Karpas-422 (cell line): Measurements from ENCODE around the gene ATP5F1D. TPM values are rescaled to one million over a fixed set of nuclear protein-coding genes. Genes with fewer than 3 reads are reported as not detected.

Experiments
- DNase-seq: peaks from one replicate; pipeline ENCODE4 v3.0.0-alpha.2; 2015
- H2AFZ ChIP-seq: fragments of 200-600 bp; sonication (generic); 2 replicates; pipeline ENCODE4 v1.6.1; 2014; ENCODE audit warnings: antibody characterized with exemption, low read length, mixed read lengths
- H3K27ac ChIP-seq: fragments of 200-600 bp; sonication (generic); 2 replicates; pipeline ENCODE4 v1.5.1; 2014; ENCODE audit warnings: mild to moderate bottlenecking, low read length, moderate library complexity
- H3K27me3 ChIP-seq: fragments of 200-600 bp; sonication (generic); 2 replicates; pipeline ENCODE4 v1.6.1; 2014; ENCODE audit warnings: low read length, mixed read lengths
- H3K36me3 ChIP-seq: fragments of 200-600 bp; sonication (generic); 2 replicates; pipeline ENCODE4 v1.6.1; 2014; ENCODE audit warnings: low read length, mixed read lengths; ENCODE audit not compliant: insufficient read depth
- H3K4me1 ChIP-seq: fragments of 200-600 bp; sonication (generic); 2 replicates; pipeline ENCODE4 v1.6.1; 2014; ENCODE audit warnings: mild to moderate bottlenecking, low read length, mixed read lengths
- H3K4me2 ChIP-seq: fragments of 200-600 bp; sonication (generic); 2 replicates; pipeline ENCODE4 v1.6.1; 2014; ENCODE audit warnings: low read length, low read depth, mild to moderate bottlenecking; ENCODE audit not compliant: poor library complexity, severe bottlenecking
- H3K4me3 ChIP-seq: fragments of 200-600 bp; sonication (generic); 2 replicates; pipeline ENCODE4 v1.5.1; 2014; ENCODE audit warnings: mild to moderate bottlenecking, antibody characterized with exemption, low read length, mixed read lengths
- H3K79me2 ChIP-seq: fragments of 200-600 bp; sonication (generic); 2 replicates; pipeline ENCODE4 v1.6.1; 2014; ENCODE audit warnings: mild to moderate bottlenecking, low read length, mixed read lengths
- H3K9ac ChIP-seq: fragments of 200-600 bp; sonication (generic); 2 replicates; pipeline ENCODE4 v1.6.0; 2014; ENCODE audit warnings: low read length
- H3K9me2 ChIP-seq: fragments of 200-600 bp; sonication (generic), shearing (Covaris generic); replicated peaks from 2 replicates; pipeline ENCODE4 v1.6.0; 2014; ENCODE audit warnings: mild to moderate bottlenecking, low read length, moderate library complexity; ENCODE audit not compliant: insufficient read depth
- H3K9me3 ChIP-seq: fragments of 300-700, 200-600 bp; sonication (generic); 2 replicates; pipeline ENCODE4 v1.6.1; 2014; ENCODE audit warnings: low read length, mixed read lengths
- H4K20me1 ChIP-seq: fragments of 200-600 bp; sonication (generic); 2 replicates; pipeline ENCODE4 v1.6.1; 2014; ENCODE audit warnings: mild to moderate bottlenecking, antibody characterized with exemption, low read length, low read depth; ENCODE audit not compliant: insufficient read depth
- total RNA-seq: library from RNA; depleted of rRNA; stranded (reverse); fragments of >200 nt; shearing (Covaris generic); gene quantifications from 2 replicates; pipeline ENCODE4 v1.2.3, GENCODE V29; 2014; ENCODE audit warnings: low replicate concordance

Gene ATP5F1D
- total RNA-seq, 1 experiment from 2014 or later = 64.3 TPM

GRCh38 chr19:1218751-1219567 is 22.6 kb upstream of the ATP5F1D start:
- Histone ChIP-seq H3K36me3 (no peaks in the 10 kb centered on the region), H3K9me2 (no peaks in the 10 kb centered on the region), H4K20me1 (peaks cover 16% of the 10 kb centered on the region), H3K9ac (no peak overlapping the region), H3K27ac (no peak overlapping the region), H3K79me2 (peaks cover 39% of the 10 kb centered on the region), H3K27me3 (no peaks in the 10 kb centered on the region), H3K4me1 (peaks cover 15% of the 10 kb centered on the region), H3K4me3 (no peak overlapping the region), H2AFZ (no peak overlapping the region), H3K4me2 (no peak overlapping the region), H3K9me3 (no peaks in the 10 kb centered on the region)
- no peak for DNase-seq

- H3K4me1 ChIP-seq = peaks cover 15% of the 10 kb centered on the region
- no peak overlapping the region for H2AFZ ChIP-seq
- no peak overlapping the region for H3K4me2 ChIP-seq
- H3K79me2 ChIP-seq = peaks cover 29% of the 10 kb centered on the region
- H3K9me2 ChIP-seq = no peaks in the 10 kb centered on the region
- H4K20me1 ChIP-seq = peaks cover 11% of the 10 kb centered on the region
- DNase-seq = no peak
- H3K4me3 ChIP-seq = no peak overlapping the region
- no peaks in the 10 kb centered on the region for H3K27me3 ChIP-seq
- peak overlapping the region; percentile 11; the same call in 1 of the 2 replicates for H3K9ac ChIP-seq
- H3K9me3 ChIP-seq = no peaks in the 10 kb centered on the region
- H3K36me3 ChIP-seq = no peaks in the 10 kb centered on the region
- no peak overlapping the region for H3K27ac ChIP-seq
Observed at GRCh38 chr19:1219786-1220476, 21.6 kb upstream of the ATP5F1D start.

- Histone ChIP-seq H4K20me1 (peaks cover 9% of the 10 kb centered on the region), H3K4me2 (no peak overlapping the region), H3K9ac (no peak overlapping the region), H3K4me3 (no peak overlapping the region), H3K9me3 (no peaks in the 10 kb centered on the region), H2AFZ (no peak overlapping the region), H3K36me3 (no peaks in the 10 kb centered on the region), H3K79me2 (peaks cover 25% of the 10 kb centered on the region), H3K27ac (no peak overlapping the region), H3K4me1 (peaks cover 15% of the 10 kb centered on the region), H3K9me2 (no peaks in the 10 kb centered on the region), H3K27me3 (no peaks in the 10 kb centered on the region)
- DNase-seq = peak; percentile 89
Observed at GRCh38 chr19:1220477-1220930, 21.0 kb upstream of the ATP5F1D start.

GRCh38 chr19:1220976-1221903 is 20.3 kb upstream of the ATP5F1D start:
- no peak overlapping the region for H3K4me2 ChIP-seq
- no peak overlapping the region for H3K4me3 ChIP-seq
- H4K20me1 ChIP-seq = peaks cover 9% of the 10 kb centered on the region; the same call in 1 of the 2 replicates
- H3K4me1 ChIP-seq = peaks cover 15% of the 10 kb centered on the region
- no peaks in the 10 kb centered on the region for H3K36me3 ChIP-seq
- no peak overlapping the region for H3K9ac ChIP-seq
- no peaks in the 10 kb centered on the region for H3K9me3 ChIP-seq
- H3K27me3 ChIP-seq = no peaks in the 10 kb centered on the region
- no peaks in the 10 kb centered on the region for H3K9me2 ChIP-seq
- no peak overlapping the region for H3K27ac ChIP-seq
- no peak for DNase-seq
- peaks cover 21% of the 10 kb centered on the region for H3K79me2 ChIP-seq
- H2AFZ ChIP-seq = no peak overlapping the region

- Histone ChIP-seq H3K4me2 (no peak overlapping the region), H3K9ac (no peak overlapping the region), H3K36me3 (no peaks in the 10 kb centered on the region), H3K4me1 (peaks cover 15% of the 10 kb centered on the region), H4K20me1 (peaks cover 9% of the 10 kb centered on the region; the same call in 1 of the 2 replicates), H3K27me3 (no peaks in the 10 kb centered on the region), H2AFZ (no peak overlapping the region), H3K4me3 (no peak overlapping the region), H3K9me3 (no peaks in the 10 kb centered on the region), H3K9me2 (no peaks in the 10 kb centered on the region), H3K27ac (no peak overlapping the region), H3K79me2 (peaks cover 16% of the 10 kb centered on the region)
- no peak for DNase-seq
Observed at GRCh38 chr19:1221904-1222255, 19.7 kb upstream of the ATP5F1D start.

GRCh38 chr19:1222394-1222793 is 19.2 kb upstream of the ATP5F1D start:
- DNase-seq = peak; percentile 49
- H3K27ac ChIP-seq = no peak overlapping the region
- H2AFZ ChIP-seq = no peak overlapping the region
- H3K4me3 ChIP-seq = no peak overlapping the region
- no peaks in the 10 kb centered on the region for H3K36me3 ChIP-seq
- peaks cover 15% of the 10 kb centered on the region for H3K4me1 ChIP-seq
- no peak overlapping the region for H3K4me2 ChIP-seq
- H3K79me2 ChIP-seq = peaks cover 15% of the 10 kb centered on the region
- H3K27me3 ChIP-seq = no peaks in the 10 kb centered on the region
- no peaks in the 10 kb centered on the region for H3K9me3 ChIP-seq
- no peak overlapping the region for H3K9ac ChIP-seq
- peaks cover 8% of the 10 kb centered on the region; the same call in 1 of the 2 replicates for H4K20me1 ChIP-seq
- H3K9me2 ChIP-seq = no peaks in the 10 kb centered on the region

GRCh38 chr19:1223018-1223855 is 18.3 kb upstream of the ATP5F1D start:
- no peaks in the 10 kb centered on the region for H3K9me2 ChIP-seq
- H3K27me3 ChIP-seq = no peaks in the 10 kb centered on the region
- no peaks in the 10 kb centered on the region for H3K36me3 ChIP-seq
- peaks cover 6% of the 10 kb centered on the region; the same call in 1 of the 2 replicates for H4K20me1 ChIP-seq
- peaks cover 10% of the 10 kb centered on the region; the same call in 1 of the 2 replicates for H3K79me2 ChIP-seq
- H2AFZ ChIP-seq = no peak overlapping the region
- H3K4me3 ChIP-seq = no peak overlapping the region
- no peaks in the 10 kb centered on the region for H3K9me3 ChIP-seq
- no peak overlapping the region for H3K4me2 ChIP-seq
- no peak overlapping the region for H3K27ac ChIP-seq
- H3K9ac ChIP-seq = no peak overlapping the region
- H3K4me1 ChIP-seq = peaks cover 15% of the 10 kb centered on the region
- peak; percentile 84 for DNase-seq
